Aorta (tissue), 4 donors: ENCODE results near the gene SCP2D1. TPM values are rescaled to one million over a fixed set of nuclear protein-coding genes. Genes with fewer than 3 reads are reported as not detected.

Experiments used
- polyA plus RNA-seq, 2 donors: library from polyadenylated mRNA; stranded (reverse); fragments of 200-250 nt; gene quantifications; one replicate each; pipeline ENCODE4 v1.2.3, GENCODE V29; 2013
- total RNA-seq, 2 donors: library from RNA; stranded (reverse); fragmentation: NEBNext Ultra II Directional; extraction: Animal tissue kit (Norgen Biotek cat#: 25700); gene quantifications; one replicate each; pipeline ENCODE4 v1.2.1, GENCODE V29; 2021
- donor health status: healthy with polysubstance abuse.
- donor health status: Bipolar disorder and iron deficiency.
- donor health status: DM: no; HTN: no; CAD: no.
- donor health status: DM: yes; HTN: yes; CAD: no.

SCP2D1 gene
- total and polyA plus RNA-seq, 4 donors = not detected

Other genes starting within 250 kb of the SCP2D1 start
- gene SMIM26, start 246.4 kb upstream of the SCP2D1 start, total RNA-seq = 10 to 100 TPM; 46.0 to 51.5 TPM
- gene SMIM26, start 246.4 kb upstream of the SCP2D1 start, polyA plus RNA-seq = 100 to 1,000 TPM; 124 to 197 TPM
- gene DTD1, start 225.7 kb upstream of the SCP2D1 start, total RNA-seq = 10 to 100 TPM; 20.0 to 20.2 TPM
- 10 to 100 TPM; 17.8 to 19.7 TPM for gene DTD1, start 225.7 kb upstream of the SCP2D1 start, polyA plus RNA-seq